Measurements from ENCODE around the gene HSD17B3. TPM values are rescaled to one million over a fixed set of nuclear protein-coding genes. Genes with fewer than 3 reads are reported as not detected.

Gene HSD17B3
- total and polyA plus RNA-seq, 2 experiments from 2014 or later, result not detected

- no peak overlapping the region for H3K27ac Mint-ChIP-seq
- Histone ChIP-seq H3K79me2 (replicated peaks; ENCODE audit: insufficient read depth) (no peaks in the 10 kb centered on the region), H3K27ac (ENCODE audit: low read depth) (no peak overlapping the region), H3K4me1 (ENCODE audit: insufficient read depth) (peaks cover 9% of the 10 kb centered on the region; the same call in 1 of the 2 replicates), H3K27me3 (ENCODE audit: insufficient read depth) (no peaks in the 10 kb centered on the region), H3K9me2 (ENCODE audit: insufficient read depth) (no peaks in the 10 kb centered on the region), H2AFZ (no peak overlapping the region), H3K36me3 (ENCODE audit: insufficient read depth) (no peaks in the 10 kb centered on the region), H3K4me3 (no peak overlapping the region), H3K4me2 (no peak overlapping the region), H3F3A (replicated peaks; ENCODE audit: low read depth) (no peaks in the 10 kb centered on the region), H4K20me1 (replicated peaks; ENCODE audit: insufficient read depth) (no peaks in the 10 kb centered on the region)
- peaks cover 5% of the 10 kb centered on the region; the same call in 1 of the 3 replicates for H3K36me3 Mint-ChIP-seq (ENCODE audit: low read depth)
- no peak for TF ChIP-seq JUNB (IDR thresholded peaks at IDR 0.05; ENCODE audit: unreplicated experiment)
- TF ChIP-seq CTCF (conservative IDR thresholded peaks at IDR 0.05; ENCODE audit: low read depth in 2 of 2), result no peak
- no peak for TF ChIP-seq REST (IDR thresholded peaks at IDR 0.05; ENCODE audit: unreplicated experiment)
- TF ChIP-seq ZNF114 (CRISPR knock-in tag; IDR thresholded peaks at IDR 0.05), result no peak
- no peak for TF ChIP-seq ZNF462 (CRISPR knock-in tag; IDR thresholded peaks at IDR 0.05)
- no peak for TF ChIP-seq ZNF331 (CRISPR knock-in tag; IDR thresholded peaks at IDR 0.05; ENCODE audit: low read depth)
- TF ChIP-seq STAT1 (IDR thresholded peaks at IDR 0.05; ENCODE audit: unreplicated experiment), result no peak
- no peak for TF ChIP-seq ETS1 (IDR thresholded peaks at IDR 0.05)
- TF ChIP-seq NANOG (IDR thresholded peaks at IDR 0.05; ENCODE audit: borderline replicate concordance), result no peak
- no peak for TF ChIP-seq EZH2phosphoT487 (IDR thresholded peaks at IDR 0.05; ENCODE audit: unreplicated experiment)
- no peak for TF ChIP-seq POLR2AphosphoS5 (IDR thresholded peaks at IDR 0.05; ENCODE audit: low read depth)
- TF ChIP-seq EZH2 (IDR thresholded peaks at IDR 0.05; ENCODE audit: low read depth, unreplicated experiment), result no peak
- TF ChIP-seq CREB1 (CRISPR knock-in tag; IDR thresholded peaks at IDR 0.05; ENCODE audit: low read depth), result no peak
- H3K9me3 Mint-ChIP-seq, result no peaks in the 10 kb centered on the region
- no peak for ATAC-seq
- H3K27me3 Mint-ChIP-seq (ENCODE audit: insufficient read depth, low read depth, poor library complexity), result peaks cover 3% of the 10 kb centered on the region
- H3K4me3 Mint-ChIP-seq, result no peak overlapping the region
- H3K4me1 Mint-ChIP-seq, result peaks cover 10% of the 10 kb centered on the region
- DNase-seq (ENCODE audit: low spot score), result no peak
Observed at GRCh38 chr9:96333958-96334357, 32.0 kb upstream of the HSD17B3 start.

Measured in GM23338 (cell line).